GM03348 (cell line): ENCODE results near the gene RAD51B.

ENCODE experiments used
- DNase-seq: peaks from one replicate; pipeline ENCODE4 v3.0.0; 2012; ENCODE audit warnings: low spot score

Gene RAD51B

GRCh38 chr14:68623307-68623706 lies 803.7 kb downstream of the RAD51B start:
- no peak for DNase-seq

- no peak for DNase-seq
Measured at GRCh38 chr14:68623826-68624225, 804.2 kb downstream of the RAD51B start.

- no peak for DNase-seq
Measured at GRCh38 chr14:68624541-68625220, 805.1 kb downstream of the RAD51B start.

- no peak for DNase-seq
Measured at GRCh38 chr14:68625366-68626090, 805.9 kb downstream of the RAD51B start.

- no peak for DNase-seq
Measured at GRCh38 chr14:68626386-68626785, 806.8 kb downstream of the RAD51B start.

- DNase-seq = no peak
Measured at GRCh38 chr14:68627050-68627867, 807.7 kb downstream of the RAD51B start.

GRCh38 chr14:68627868-68628604 lies 808.5 kb downstream of the RAD51B start:
- no peak for DNase-seq

GRCh38 chr14:68628605-68629310 lies 809.2 kb downstream of the RAD51B start:
- DNase-seq = no peak

- DNase-seq = no peak
Measured at GRCh38 chr14:68630081-68630571, 810.5 kb downstream of the RAD51B start.

- DNase-seq = no peak
Measured at GRCh38 chr14:68630611-68631393, 811.2 kb downstream of the RAD51B start.

GRCh38 chr14:68631394-68632053 lies 811.9 kb downstream of the RAD51B start:
- DNase-seq = no peak

- DNase-seq = no peak
Measured at GRCh38 chr14:68632054-68632895, 812.7 kb downstream of the RAD51B start.

GRCh38 chr14:68633131-68633991 lies 813.8 kb downstream of the RAD51B start:
- DNase-seq = peak; percentile 55

- no peak for DNase-seq
Measured at GRCh38 chr14:68634332-68634731, 814.8 kb downstream of the RAD51B start.

GRCh38 chr14:68634874-68635595 lies 815.5 kb downstream of the RAD51B start:
- DNase-seq = no peak

GRCh38 chr14:68636597-68636996 lies 817.0 kb downstream of the RAD51B start:
- no peak for DNase-seq
